ENCODE data around the gene BCL2L1.

Gene BCL2L1

GRCh38 chr20:31723319-31724078 is 831 bp upstream of the BCL2L1 start:
- peak; percentile 93 for DNase-seq

GRCh38 chr20:31723069-31723318 is 326 bp upstream of the BCL2L1 start:
- DNase-seq, result no peak

- no peak for DNase-seq
Measured at GRCh38 chr20:31721408-31722256, 1.0 kb downstream of the BCL2L1 start.

GRCh38 chr20:31720486-31721407 is 1.9 kb downstream of the BCL2L1 start:
- no peak for DNase-seq

- DNase-seq, result no peak
Measured at GRCh38 chr20:31719644-31720485, 2.8 kb downstream of the BCL2L1 start.

- peak; percentile 6 for DNase-seq
Measured at GRCh38 chr20:31718952-31719643, 3.6 kb downstream of the BCL2L1 start.

GRCh38 chr20:31717478-31718201 is 5.0 kb downstream of the BCL2L1 start:
- DNase-seq, result no peak

- no peak for DNase-seq
Measured at GRCh38 chr20:31716818-31717477, 5.7 kb downstream of the BCL2L1 start.

GRCh38 chr20:31716351-31716750 is 6.3 kb downstream of the BCL2L1 start:
- no peak for DNase-seq

- DNase-seq, result no peak
Measured at GRCh38 chr20:31715766-31716165, 6.9 kb downstream of the BCL2L1 start.

GRCh38 chr20:31713312-31714273 is 9.1 kb downstream of the BCL2L1 start:
- no peak for DNase-seq

GRCh38 chr20:31712564-31713311 is 9.9 kb downstream of the BCL2L1 start:
- DNase-seq, result no peak

- no peak for DNase-seq
Measured at GRCh38 chr20:31712112-31712553, 10.5 kb downstream of the BCL2L1 start.

GRCh38 chr20:31711179-31712111 is 11.2 kb downstream of the BCL2L1 start:
- no peak for DNase-seq

GRCh38 chr20:31710423-31711108 is 12.1 kb downstream of the BCL2L1 start:
- DNase-seq, result no peak

- no peak for DNase-seq
Measured at GRCh38 chr20:31709939-31710338, 12.7 kb downstream of the BCL2L1 start.

All from MV-4-11 (cell line).